ENCODE results near the gene FANCC. TPM values are rescaled to one million over a fixed set of nuclear protein-coding genes. Genes with fewer than 3 reads are reported as not detected.

FANCC gene
- total RNA-seq, 1 donor = 15.9 TPM

- TF ChIP-seq, protein P1, sequence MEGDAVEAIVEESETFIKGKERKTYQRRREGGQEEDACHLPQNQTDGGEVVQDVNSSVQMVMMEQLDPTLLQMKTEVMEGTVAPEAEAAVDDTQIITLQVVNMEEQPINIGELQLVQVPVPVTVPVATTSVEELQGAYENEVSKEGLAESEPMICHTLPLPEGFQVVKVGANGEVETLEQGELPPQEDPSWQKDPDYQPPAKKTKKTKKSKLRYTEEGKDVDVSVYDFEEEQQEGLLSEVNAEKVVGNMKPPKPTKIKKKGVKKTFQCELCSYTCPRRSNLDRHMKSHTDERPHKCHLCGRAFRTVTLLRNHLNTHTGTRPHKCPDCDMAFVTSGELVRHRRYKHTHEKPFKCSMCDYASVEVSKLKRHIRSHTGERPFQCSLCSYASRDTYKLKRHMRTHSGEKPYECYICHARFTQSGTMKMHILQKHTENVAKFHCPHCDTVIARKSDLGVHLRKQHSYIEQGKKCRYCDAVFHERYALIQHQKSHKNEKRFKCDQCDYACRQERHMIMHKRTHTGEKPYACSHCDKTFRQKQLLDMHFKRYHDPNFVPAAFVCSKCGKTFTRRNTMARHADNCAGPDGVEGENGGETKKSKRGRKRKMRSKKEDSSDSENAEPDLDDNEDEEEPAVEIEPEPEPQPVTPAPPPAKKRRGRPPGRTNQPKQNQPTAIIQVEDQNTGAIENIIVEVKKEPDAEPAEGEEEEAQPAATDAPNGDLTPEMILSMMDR (IDR thresholded peaks at IDR 0.05; ENCODE audit: insufficient read depth, low read length) = no peak
- H3K4me3 ChIP-seq (ENCODE audit: low read depth, low read length) = no peak overlapping the region
- no peak for DNase-seq (ENCODE audit: low read depth)
These were observed 223.9 kb downstream of the FANCC start for GRCh38 chr9:95093586-95093985.

GRCh38 chr9:95092262-95093072, 225.0 kb downstream of the FANCC start:
- no peak overlapping the region for H3K4me3 ChIP-seq (ENCODE audit: low read depth, low read length)
- peak; percentile 93 for DNase-seq (ENCODE audit: low read depth)
- TF ChIP-seq, protein P1 (IDR thresholded peaks at IDR 0.05; ENCODE audit: insufficient read depth, low read length) = no peak

- TF ChIP-seq, protein P1 (IDR thresholded peaks at IDR 0.05; ENCODE audit: insufficient read depth, low read length) = no peak
- DNase-seq (ENCODE audit: low read depth) = peak; percentile 76
- H3K4me3 ChIP-seq (ENCODE audit: low read depth, low read length) = no peak overlapping the region
These were observed 225.8 kb downstream of the FANCC start for GRCh38 chr9:95091601-95092261.

GRCh38 chr9:95090871-95091577, 226.5 kb downstream of the FANCC start:
- DNase-seq (ENCODE audit: low read depth) = no peak
- TF ChIP-seq, protein P1 (IDR thresholded peaks at IDR 0.05; ENCODE audit: insufficient read depth, low read length) = no peak
- H3K4me3 ChIP-seq (ENCODE audit: low read depth, low read length) = no peak overlapping the region

DNA sequence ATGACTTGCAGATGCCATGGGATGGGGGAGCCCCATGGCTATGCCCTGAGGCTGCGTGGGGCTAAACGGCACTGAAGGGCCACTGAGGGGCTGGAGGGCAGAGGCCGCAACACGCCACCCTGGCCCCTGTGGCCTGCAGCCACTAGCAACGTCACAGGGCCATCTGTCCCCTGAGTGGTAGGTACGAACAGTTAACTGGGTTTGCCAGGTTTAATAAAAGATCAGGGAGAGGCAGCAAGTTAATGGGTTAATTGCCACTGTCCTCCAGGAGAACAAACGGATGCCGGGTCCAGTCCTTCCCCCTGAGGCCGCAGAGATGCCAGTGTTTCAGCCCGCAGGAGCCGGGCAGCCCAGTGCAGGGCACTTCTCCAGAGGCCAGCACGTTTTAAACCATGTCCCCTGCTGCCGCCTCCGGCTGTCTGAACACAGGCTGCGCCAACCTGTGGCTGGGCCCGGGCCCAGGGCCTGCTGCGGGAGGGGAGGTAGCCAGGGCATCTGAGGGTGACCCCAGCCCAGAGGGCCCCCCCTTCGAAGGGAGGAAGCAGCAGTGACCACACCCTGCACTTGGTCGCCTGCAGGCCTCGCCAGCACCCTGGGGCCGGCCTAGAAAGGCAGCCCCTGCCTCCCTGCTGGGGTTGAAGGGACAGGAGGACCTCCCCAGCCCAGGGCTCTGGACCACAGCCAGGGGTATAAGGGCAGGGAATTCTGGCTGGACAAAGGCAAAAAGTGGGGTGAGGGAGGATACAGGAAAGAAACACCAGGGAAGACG, 227.3 kb downstream of the FANCC start:
- H3K4me3 ChIP-seq (ENCODE audit: low read depth, low read length) = no peak overlapping the region
- no peak for DNase-seq (ENCODE audit: low read depth)
- TF ChIP-seq, protein P1 (IDR thresholded peaks at IDR 0.05; ENCODE audit: insufficient read depth, low read length) = no peak
